ENCODE data around the gene NPC2. TPM values are rescaled to one million over a fixed set of nuclear protein-coding genes. Genes with fewer than 3 reads are reported as not detected.

The NPC2 gene
- total and polyA plus RNA-seq, 2 donors, result 99.8 to 288 TPM

DNA sequence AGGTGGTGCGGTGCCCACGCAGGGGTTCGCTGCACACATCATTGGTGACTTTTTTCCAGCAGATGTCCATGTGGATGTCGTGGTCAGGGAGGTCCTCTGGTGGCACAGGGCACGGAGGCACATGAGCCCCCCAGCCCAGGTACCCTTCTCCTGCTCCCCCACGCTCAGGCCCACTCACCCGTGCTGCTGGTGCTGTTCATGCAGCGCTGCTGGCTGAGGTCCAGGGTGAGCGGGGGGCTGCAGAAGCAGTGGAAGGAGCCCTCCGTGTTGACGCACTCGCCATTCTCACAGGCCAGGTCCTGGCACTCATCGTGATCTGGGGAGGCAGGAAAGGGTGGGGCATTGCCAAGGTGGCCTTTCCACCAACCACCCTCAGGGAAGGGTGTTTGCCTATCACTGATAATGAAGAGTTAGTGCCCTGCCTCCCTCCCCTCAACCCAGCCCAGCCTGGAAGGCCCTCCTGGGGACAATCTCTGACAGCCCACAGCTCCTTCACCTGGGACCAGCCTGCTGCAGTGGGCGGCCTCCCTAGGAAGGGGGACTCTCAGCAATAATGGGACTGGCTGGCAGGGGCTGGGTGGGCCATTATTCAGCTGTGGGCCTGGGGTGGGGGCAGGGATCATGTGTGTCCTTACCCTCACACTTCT lies 10.3 kb upstream of the NPC2 start:
- Histone ChIP-seq H3K4me1 (ENCODE audit: insufficient read depth) (no peaks in the 10 kb centered on the region), H3K4me3 (ENCODE audit: low read depth, low read length) (no peak overlapping the region), H3K36me3 (ENCODE audit: insufficient read depth) (no peaks in the 10 kb centered on the region), H3K27ac (ENCODE audit: low read depth) (no peak overlapping the region)
- 87% methylated on average over 14 of the region's 14 CpGs for WGBS
- DNase-seq (ENCODE audit: extremely low spot score), result no peak

DNA sequence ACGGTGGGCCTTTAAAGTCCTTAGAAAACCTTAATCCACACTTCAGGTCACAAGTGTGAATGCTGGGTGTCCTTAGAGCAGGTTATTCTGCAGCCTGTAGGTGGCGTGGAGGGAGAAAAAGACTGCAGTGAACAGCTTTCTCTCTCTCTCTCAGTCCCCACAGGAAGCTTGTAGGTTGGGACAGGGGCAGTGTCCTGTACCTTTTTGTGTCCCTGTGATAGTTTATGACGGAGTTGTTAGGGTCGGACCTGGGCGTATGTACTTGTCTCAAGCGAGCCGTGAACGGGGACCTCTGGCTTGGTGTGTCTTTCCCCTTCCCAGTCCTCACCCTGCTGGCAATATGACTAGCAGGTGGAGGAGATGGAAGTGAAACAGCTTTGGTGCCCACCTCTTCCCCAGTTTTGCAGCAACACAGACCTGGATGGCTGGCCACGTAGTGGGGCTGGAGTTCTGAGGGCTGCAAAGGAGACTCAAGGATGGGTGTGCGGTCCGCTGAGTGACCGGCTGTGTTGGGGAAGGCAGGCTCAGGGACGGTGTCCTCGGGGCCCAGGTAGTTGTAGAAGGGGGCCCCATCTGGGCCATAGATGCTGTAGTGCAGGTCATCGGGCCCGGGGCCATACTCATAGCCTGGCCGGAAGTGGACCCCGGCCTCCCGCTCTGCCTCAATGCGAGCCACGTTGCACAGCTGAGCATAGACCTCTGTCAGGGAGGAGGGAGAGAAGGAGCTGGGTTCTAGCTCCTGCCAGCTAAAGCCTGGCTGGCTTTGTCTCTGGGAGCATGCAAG lies 9.3 kb upstream of the NPC2 start:
- H3K27ac ChIP-seq (ENCODE audit: low read depth), result no peak overlapping the region
- no peaks in the 10 kb centered on the region for H3K36me3 ChIP-seq (ENCODE audit: insufficient read depth)
- 85% methylated on average over 21 of the region's 21 CpGs for WGBS
- no peaks in the 10 kb centered on the region for H3K4me1 ChIP-seq (ENCODE audit: insufficient read depth)
- no peak overlapping the region for H3K4me3 ChIP-seq (ENCODE audit: low read depth, low read length)
- DNase-seq (ENCODE audit: extremely low spot score), result no peak

DNA sequence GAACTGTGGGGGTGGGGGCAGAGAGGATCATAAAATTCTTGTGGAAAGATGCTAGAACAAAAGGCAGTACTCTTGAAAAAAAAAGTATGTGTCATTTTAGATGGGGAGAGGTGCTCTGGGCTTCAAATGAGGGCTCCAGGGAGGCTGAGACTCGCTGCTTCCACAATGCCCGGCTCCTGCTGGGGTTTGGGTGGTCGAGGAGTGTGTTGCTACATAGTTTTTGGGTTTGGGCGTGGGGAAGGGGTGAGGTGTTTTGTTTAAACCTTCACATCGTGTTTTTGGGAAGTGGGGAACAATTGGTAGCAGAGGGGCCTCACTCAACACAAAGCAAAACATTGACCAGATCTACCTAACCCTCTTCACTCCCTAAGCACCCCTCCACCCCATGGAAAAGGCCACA lies 8.6 kb upstream of the NPC2 start:
- WGBS, result 63% methylated on average over 5 of the region's 5 CpGs
- DNase-seq (ENCODE audit: extremely low spot score), result no peak
- Histone ChIP-seq H3K4me3 (ENCODE audit: low read depth, low read length) (no peak overlapping the region), H3K27ac (ENCODE audit: low read depth) (no peak overlapping the region), H3K4me1 (ENCODE audit: insufficient read depth) (no peaks in the 10 kb centered on the region), H3K36me3 (ENCODE audit: insufficient read depth) (no peaks in the 10 kb centered on the region)

DNA sequence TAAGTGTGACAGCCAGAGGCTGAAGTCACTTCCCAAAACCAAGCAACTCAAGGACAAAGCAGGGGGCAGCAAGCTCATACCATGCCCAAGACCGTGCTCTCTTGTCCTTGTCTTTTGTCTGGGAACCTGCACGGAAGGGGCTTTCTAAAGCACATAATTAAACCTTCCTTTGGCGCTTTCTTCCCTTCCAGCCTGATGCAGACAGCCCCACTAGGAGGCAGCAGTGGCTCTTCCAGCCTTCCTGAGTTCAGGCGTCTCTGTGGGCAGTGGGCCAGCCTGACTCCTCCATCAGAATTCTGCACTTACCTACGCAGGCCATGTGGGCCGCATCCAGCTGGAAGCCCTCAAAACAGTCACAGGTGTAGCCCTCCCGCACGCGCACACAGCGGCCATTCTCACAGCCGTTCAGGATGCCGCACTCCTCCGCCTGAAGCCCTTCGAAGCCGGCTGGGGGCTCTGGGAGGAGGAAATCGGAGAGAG lies 8.1 kb upstream of the NPC2 start:
- 34% methylated on average over 16 of the region's 16 CpGs for WGBS

DNA sequence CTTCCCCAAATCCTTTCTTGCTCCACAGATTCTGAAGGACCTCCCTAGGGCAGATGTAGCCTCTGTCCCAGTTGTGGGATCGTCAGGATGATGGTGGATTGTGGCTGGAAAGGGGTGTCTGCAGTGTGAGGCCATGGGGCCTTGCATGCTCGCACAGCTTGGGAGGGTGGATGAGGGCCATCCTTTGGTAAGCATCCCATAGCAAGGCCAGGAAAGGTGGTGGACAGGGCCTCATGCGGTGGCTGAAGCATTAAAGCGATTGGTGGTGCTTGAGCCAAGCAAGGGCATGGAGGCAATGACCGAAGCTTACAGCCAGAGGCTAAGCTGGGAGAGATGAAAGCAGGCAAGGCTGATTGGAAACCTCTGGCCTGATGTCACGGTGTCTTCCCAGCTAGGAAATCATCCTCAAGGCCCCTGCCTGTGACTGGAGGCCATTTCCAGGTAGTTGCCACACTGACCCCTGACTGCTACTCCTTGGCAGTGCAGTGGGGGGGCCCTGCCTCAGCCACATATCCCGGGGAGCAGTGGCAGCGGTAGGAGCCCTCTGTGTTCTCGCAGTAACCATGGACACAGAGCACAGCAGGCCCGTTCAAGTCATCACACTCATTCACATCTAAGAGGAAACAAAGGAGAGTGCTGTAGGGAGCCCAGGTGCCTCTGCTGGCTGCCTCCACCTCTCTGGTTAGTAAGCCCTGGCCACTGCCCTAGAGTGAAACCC lies 7.5 kb upstream of the NPC2 start:
- Histone ChIP-seq H3K4me1 (ENCODE audit: insufficient read depth) (no peaks in the 10 kb centered on the region), H3K27ac (ENCODE audit: low read depth) (no peak overlapping the region), H3K4me3 (ENCODE audit: low read depth, low read length) (no peak overlapping the region), H3K36me3 (ENCODE audit: insufficient read depth) (no peaks in the 10 kb centered on the region)
- DNase-seq (ENCODE audit: extremely low spot score), result no peak
- 85% methylated on average over 10 of the region's 10 CpGs for WGBS

More for the DNA sequence above, 8.1 kb upstream of the NPC2 start:
- Histone ChIP-seq H3K4me1 (ENCODE audit: insufficient read depth) (no peaks in the 10 kb centered on the region), H3K36me3 (ENCODE audit: insufficient read depth) (no peaks in the 10 kb centered on the region), H3K4me3 (ENCODE audit: low read depth, low read length) (no peak overlapping the region), H3K27ac (ENCODE audit: low read depth) (no peak overlapping the region)
- DNase-seq (ENCODE audit: extremely low spot score), result peak; percentile 57

DNA sequence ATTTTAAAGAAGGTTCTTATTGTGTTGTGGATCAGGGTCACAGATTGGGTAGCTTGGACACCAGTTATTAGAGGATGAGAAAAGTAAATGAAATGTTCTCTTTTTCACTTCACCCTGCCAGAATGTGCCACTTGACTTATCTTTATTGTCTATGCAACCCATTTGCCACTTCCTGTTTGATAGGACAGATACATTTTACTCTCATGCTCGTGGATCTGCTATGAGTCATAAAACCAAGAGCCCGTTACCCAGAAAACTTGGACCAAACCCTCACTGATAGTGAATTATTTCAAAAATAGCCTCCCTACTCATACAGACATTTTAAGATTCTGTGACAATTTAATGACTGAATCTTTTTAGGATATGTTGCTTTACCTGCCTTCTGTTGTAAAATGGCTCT lies 2.3 kb upstream of the NPC2 start:
- DNase-seq (ENCODE audit: extremely low spot score), result no peak
- Histone ChIP-seq H3K4me1 (ENCODE audit: insufficient read depth) (no peaks in the 10 kb centered on the region), H3K4me3 (ENCODE audit: low read depth, low read length) (no peak overlapping the region), H3K27ac (ENCODE audit: low read depth) (no peak overlapping the region), H3K36me3 (ENCODE audit: insufficient read depth) (no peaks in the 10 kb centered on the region)
- WGBS, result 50% methylated on average over 2 of the region's 2 CpGs

DNA sequence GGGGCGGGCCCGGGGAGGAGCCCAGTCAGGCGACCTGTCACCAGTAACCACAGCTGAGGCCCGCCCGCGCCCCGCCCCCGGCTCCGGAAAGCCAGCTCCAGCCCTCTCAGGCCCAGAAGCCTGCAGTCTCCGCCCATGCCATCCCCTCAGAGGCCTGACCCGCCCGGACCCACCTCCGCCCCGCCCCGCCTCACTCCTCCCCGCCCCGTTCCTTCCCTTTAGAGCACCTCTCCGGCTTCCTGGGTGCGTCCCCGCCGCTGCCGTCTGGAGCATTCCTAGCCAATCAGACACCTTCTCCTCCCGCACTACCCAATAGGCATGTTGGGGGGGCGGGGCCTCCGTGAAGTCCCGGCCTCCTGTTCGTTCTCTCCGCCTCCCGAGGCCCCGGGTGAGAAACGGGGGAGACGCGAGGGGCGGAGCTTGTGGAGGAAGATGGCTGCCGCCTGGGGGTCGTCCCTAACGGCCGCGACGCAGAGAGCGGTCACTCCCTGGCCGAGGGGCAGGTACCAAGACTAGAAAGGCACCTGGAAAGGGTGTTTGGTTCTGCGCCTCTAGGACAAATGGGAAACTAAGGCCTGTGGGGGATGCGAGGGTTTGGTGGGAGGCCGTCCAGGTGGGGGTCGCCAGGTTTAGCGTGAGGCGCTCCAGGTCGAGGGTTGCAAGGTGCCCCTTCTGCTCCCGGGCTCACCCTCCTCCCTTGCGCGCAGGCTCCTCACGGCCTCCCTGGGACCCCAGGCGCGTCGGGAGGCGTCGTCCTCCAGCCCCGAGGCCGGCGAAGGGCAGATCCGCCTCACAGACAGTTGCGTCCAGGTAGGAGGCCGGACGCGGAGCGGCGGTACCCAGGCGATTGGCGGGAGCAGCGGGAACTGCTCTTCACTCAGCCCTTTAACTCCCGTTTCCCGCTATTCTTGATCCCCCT lies 497 bp upstream of the NPC2 start, which contains the start of gene ISCA2:
Gene ISCA2 (plus strand): TSS at position 423 of the 919 bp plus-strand sequence. CDS start 10 bp downstream, at position 433.
- H3K36me3 ChIP-seq (ENCODE audit: insufficient read depth), result no peaks in the 10 kb centered on the region

DNA sequence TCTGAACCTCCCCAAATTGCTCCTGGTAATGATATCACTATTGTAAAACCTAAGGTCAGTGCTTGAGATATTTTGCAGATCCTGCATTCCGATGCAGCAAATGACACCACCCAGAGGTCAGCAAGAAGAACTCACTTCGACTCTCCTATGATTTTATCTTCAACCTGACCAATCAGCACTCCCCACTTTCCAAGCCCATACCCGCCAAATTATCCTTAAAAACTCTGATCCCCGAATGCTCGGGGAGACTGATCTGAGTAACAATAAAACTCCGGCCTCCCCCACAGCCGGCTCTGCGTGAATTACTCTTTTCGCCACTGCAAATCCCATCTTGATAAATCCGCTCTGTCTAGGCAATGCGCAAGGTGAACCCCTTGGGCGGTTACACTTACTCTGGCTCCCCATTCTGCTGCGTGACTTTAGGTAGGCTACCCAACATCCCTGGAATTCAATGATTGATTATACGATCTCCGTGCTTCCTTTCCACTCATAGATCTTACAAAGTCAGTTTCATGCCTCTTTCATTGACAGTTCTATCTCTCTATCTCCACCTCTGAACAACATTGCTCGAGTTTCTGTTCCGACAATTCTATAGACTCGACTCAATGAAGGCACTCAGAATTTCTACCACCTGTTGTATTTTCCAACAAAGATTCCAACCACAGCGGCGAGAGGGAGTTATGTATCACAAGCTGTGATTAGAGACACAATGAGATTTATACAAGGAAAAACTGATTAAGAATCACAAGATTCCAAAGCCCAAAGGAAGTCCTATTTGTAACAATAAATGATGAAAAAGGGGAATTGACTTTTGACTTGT lies 939 bp downstream of the NPC2 start:
- Histone ChIP-seq H3K4me3 (ENCODE audit: low read depth, low read length) (peak overlapping the region; percentile 86), H3K4me1 (ENCODE audit: insufficient read depth) (no peaks in the 10 kb centered on the region), H3K36me3 (ENCODE audit: insufficient read depth) (no peaks in the 10 kb centered on the region), H3K27ac (ENCODE audit: low read depth) (no peak overlapping the region)
- 4% methylated on average over 20 of the region's 20 CpGs for WGBS
- no peak for DNase-seq (ENCODE audit: extremely low spot score)

More for the DNA sequence above, 497 bp upstream of the NPC2 start, which contains the start of gene ISCA2:
- WGBS, result under 1% methylated on average over 73 of the region's 73 CpGs
- H3K4me1 ChIP-seq (ENCODE audit: insufficient read depth), result no peaks in the 10 kb centered on the region
- H3K27ac ChIP-seq (ENCODE audit: low read depth), result peak within 1 kb of the TSS; percentile 97
- peak within 1 kb of the TSS; percentile 86 for H3K4me3 ChIP-seq (ENCODE audit: low read depth, low read length)
- DNase-seq (ENCODE audit: extremely low spot score), result peak; percentile 97

DNA sequence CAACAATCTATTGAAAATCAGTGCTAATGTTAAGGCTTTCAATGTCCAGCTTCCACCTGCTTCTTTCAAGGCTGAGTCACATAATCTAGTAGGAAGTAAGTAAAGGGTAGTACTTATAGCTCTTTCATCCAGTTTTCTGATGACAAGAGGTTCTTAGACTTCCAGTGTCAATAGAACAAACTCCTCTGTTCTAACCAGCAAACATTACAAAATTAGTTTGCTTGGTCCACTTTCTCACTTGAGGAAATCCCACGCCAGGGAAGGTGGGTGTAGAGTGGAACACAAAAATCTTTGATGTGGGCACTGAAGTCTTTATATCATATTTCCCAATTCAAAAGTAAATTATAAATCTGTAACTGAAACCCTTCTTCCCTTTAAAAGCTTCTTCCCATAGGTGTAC lies 2.6 kb downstream of the NPC2 start:
- WGBS, result 90% methylated on average over 1 of the region's 1 CpG
- Histone ChIP-seq H3K4me1 (ENCODE audit: insufficient read depth) (no peaks in the 10 kb centered on the region), H3K36me3 (ENCODE audit: insufficient read depth) (no peaks in the 10 kb centered on the region), H3K27ac (ENCODE audit: low read depth) (no peak overlapping the region), H3K4me3 (ENCODE audit: low read depth, low read length) (no peak overlapping the region)
- no peak for DNase-seq (ENCODE audit: extremely low spot score)

DNA sequence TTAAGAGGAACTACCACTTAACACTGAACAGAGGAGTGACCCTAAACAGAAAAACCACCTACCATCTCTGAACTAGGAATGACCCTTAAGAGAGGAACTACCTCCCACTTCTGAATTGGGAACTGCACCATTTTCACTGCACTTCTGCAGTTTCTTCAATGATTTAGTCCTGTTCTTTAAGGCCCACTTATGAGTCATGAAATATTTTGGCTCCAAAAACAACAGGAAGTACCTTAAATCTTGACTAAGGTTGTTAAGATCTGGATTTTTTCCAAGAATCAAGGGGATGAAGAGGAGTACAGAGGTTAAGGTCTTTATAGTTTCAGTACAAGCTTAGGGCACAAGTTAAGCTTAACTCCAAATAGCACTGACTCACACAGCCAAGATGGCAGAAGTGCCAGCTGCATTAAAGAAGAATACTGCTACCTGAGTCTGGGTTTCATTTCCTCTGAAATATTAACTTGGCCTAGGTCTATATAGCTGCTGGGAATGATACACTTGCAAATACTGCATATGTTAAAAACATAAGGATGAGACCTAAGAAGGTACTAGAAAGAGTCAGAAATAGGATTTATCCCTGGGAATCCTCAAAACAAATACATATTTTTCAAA lies 4.2 kb downstream of the NPC2 start:
- Histone ChIP-seq H3K27ac (ENCODE audit: low read depth) (no peak overlapping the region), H3K4me3 (ENCODE audit: low read depth, low read length) (no peak overlapping the region)
- no peak for DNase-seq (ENCODE audit: extremely low spot score)

DNA sequence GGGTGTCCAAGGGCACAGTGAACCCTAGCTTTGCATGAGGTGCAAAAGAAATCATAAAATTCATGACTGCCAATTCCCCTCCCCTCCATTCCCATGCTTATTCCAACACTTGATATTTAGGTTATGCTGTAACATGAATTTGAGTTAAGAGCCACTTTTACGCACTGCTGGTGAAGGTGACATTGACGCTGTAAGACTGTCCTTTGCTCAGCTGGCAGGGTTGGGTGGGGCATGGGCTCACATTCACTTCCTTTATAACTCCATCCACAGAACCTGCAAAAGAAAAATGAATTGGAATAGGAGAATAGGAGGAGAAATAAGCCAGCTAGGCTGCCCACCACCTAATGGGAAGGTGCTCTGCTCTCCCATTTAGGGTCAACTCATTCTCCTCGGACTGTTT lies 6.9 kb downstream of the NPC2 start:
- WGBS, result 82% methylated on average over 3 of the region's 3 CpGs
- H3K36me3 ChIP-seq (ENCODE audit: insufficient read depth), result peaks cover 6% of the 10 kb centered on the region

More for the DNA sequence above, 4.2 kb downstream of the NPC2 start:
- Histone ChIP-seq H3K4me1 (ENCODE audit: insufficient read depth) (no peaks in the 10 kb centered on the region), H3K36me3 (ENCODE audit: insufficient read depth) (no peaks in the 10 kb centered on the region)

DNA sequence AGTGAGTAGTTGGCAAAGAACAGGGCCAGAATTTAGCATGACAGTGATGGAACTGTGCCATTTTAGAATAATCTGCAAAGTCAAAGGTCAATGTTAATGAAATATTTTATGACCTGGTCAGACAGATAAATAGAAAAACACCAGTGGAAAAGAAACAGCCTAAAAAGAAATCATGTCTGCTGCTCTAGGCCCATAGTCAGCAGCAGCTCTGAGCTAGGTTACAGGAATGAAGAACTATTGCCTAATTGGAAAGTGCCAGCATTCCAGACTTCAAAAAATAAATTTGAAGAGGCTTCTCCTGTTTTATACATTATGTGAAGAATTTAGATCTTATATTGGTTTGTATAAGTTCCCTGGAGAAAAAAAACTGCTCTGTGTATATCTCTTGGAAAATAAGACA lies 9.8 kb downstream of the NPC2 start:
- H3K27ac ChIP-seq (ENCODE audit: low read depth), result no peak overlapping the region
- H3K4me1 ChIP-seq (ENCODE audit: insufficient read depth), result no peaks in the 10 kb centered on the region
- peaks cover 6% of the 10 kb centered on the region for H3K36me3 ChIP-seq (ENCODE audit: insufficient read depth)
- DNase-seq (ENCODE audit: extremely low spot score), result no peak
- no peak overlapping the region for H3K4me3 ChIP-seq (ENCODE audit: low read depth, low read length)

More for the DNA sequence above, 6.9 kb downstream of the NPC2 start:
- DNase-seq (ENCODE audit: extremely low spot score), result no peak
- Histone ChIP-seq H3K4me3 (ENCODE audit: low read depth, low read length) (no peak overlapping the region), H3K4me1 (ENCODE audit: insufficient read depth) (no peaks in the 10 kb centered on the region), H3K27ac (ENCODE audit: low read depth) (no peak overlapping the region)

Measured in urinary bladder (tissue), 4 donors.